RWPE1 (cell line): Measurements from ENCODE around the gene CXCL14.

Source experiments
- CTCF ChIA-PET: fragments of 350-600 bp; sonication (Branson Sonifier 250); formaldehyde crosslinking; extraction: SDS; loops from one replicate; lab custom pipeline; 2021; lab: Yijun Ruan, JAX
- POLR2A ChIA-PET: fragments of 400-600 bp; formaldehyde crosslinking; extraction: SDS; loops from one replicate; lab custom pipeline; 2020; ENCODE audit warnings: antibody characterized with exemption; ENCODE audit not compliant: low non-redundant PET; lab: Yijun Ruan, JAX
- DNase-seq: peaks from one replicate; pipeline ENCODE4 v3.0.0; 2012; ENCODE audit warnings: low spot score
- H3K27ac ChIP-seq: fragments of 450-650 bp; 2 replicates; pipeline ENCODE4 v1.5.1; 2017
- TF ChIP-seq, protein P1 (sequence below): fragments of 450-650 bp; conservative IDR thresholded peaks from 2 replicates; pipeline ENCODE4 v1.5.1; 2017; ENCODE audit warnings: low read depth, mild to moderate bottlenecking

CXCL14 gene

DNA sequence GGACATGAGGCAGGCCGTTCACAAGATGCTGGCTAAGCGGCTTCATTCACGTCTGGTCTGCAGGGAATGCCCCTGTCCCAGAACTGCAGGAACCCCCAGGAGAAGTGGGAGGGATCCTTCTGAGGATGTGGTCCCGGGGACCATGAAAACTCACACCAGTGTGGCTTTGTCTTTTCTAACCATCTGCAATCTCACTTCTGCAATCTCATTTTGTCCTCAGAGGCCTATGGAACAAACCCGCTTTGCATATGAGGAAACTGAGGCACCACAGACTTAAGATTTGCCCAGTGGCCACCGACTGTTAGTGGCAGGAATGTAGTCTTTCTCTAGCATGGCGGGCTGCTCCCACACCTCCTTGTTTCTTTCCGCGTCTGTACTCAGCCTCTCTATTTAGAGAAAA lies 6.9 kb downstream of the CXCL14 start:
- no peak for DNase-seq
- ChIA-PET POLR2A (no interaction called here), CTCF (interaction anchor here (1.1 kb wide), 1 partner anchor 83 kb away, joined by 5 read pairs; no protein-coding TSS in a partner anchor)
- H3K27ac ChIP-seq = no peak overlapping the region
- TF ChIP-seq, protein P1, sequence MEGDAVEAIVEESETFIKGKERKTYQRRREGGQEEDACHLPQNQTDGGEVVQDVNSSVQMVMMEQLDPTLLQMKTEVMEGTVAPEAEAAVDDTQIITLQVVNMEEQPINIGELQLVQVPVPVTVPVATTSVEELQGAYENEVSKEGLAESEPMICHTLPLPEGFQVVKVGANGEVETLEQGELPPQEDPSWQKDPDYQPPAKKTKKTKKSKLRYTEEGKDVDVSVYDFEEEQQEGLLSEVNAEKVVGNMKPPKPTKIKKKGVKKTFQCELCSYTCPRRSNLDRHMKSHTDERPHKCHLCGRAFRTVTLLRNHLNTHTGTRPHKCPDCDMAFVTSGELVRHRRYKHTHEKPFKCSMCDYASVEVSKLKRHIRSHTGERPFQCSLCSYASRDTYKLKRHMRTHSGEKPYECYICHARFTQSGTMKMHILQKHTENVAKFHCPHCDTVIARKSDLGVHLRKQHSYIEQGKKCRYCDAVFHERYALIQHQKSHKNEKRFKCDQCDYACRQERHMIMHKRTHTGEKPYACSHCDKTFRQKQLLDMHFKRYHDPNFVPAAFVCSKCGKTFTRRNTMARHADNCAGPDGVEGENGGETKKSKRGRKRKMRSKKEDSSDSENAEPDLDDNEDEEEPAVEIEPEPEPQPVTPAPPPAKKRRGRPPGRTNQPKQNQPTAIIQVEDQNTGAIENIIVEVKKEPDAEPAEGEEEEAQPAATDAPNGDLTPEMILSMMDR = no peak

DNA sequence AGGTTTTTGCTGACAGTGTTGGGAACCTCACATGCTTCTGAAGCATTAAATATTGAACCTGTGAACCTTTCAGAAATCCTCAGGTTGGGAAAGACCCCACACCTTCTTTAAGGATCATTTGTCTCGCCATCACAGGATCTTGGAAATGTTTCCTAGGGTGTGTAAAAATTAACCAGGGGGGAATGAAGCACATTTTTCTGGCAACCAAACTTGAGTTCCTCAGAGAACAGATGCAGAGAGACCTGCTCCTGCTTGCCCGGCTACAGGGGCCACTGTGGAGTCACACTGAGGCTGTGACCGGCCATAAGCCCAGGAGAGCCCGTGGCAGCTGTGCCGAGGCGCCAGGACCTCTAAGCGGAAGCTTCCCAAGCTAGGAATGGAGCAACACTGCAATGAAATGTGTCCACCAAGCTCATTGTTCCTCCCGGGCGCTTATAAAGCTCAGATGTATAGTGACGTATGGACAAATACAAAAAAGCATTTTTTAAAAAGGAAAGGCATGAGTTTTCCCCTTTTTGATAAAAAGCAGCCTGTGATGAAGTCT lies 7.7 kb downstream of the CXCL14 start:
- ChIA-PET CTCF (interaction anchor here (0.7 to 2.4 kb wide), 5 partner anchors 9 to 259 kb away, joined by 3 to 7 read pairs (median 3); no protein-coding TSS in a partner anchor), POLR2A (interaction anchor here (0.6 kb wide), 1 partner anchor 174 kb away, joined by 4 read pairs; no protein-coding TSS in a partner anchor)
- no peak for DNase-seq
- H3K27ac ChIP-seq = no peak overlapping the region
- TF ChIP-seq, protein P1 = no peak

DNA sequence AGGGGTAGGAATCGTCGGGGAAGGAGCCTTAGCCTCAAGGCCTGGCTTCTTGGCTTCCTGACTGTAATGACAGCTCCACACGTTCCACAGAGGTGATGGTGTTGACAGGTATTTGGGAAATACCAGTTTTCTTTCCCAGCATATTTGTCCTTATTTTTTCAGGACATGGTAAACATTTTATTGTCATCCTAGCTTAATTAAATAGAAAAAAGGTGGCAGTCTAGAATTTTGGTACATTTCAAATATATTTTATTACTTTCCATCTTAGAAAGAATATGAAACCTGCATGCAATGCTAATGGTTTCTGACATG lies 8.4 kb downstream of the CXCL14 start:
- POLR2A ChIA-PET = no interaction called here
- TF ChIP-seq, protein P1 = no peak
- no peak for DNase-seq
- CTCF ChIA-PET = interaction anchor here (0.7 to 2.4 kb wide), 11 partner anchors 8 to 386 kb away, joined by 3 to 8 read pairs (median 3); no protein-coding TSS in a partner anchor
- H3K27ac ChIP-seq = no peak overlapping the region

DNA sequence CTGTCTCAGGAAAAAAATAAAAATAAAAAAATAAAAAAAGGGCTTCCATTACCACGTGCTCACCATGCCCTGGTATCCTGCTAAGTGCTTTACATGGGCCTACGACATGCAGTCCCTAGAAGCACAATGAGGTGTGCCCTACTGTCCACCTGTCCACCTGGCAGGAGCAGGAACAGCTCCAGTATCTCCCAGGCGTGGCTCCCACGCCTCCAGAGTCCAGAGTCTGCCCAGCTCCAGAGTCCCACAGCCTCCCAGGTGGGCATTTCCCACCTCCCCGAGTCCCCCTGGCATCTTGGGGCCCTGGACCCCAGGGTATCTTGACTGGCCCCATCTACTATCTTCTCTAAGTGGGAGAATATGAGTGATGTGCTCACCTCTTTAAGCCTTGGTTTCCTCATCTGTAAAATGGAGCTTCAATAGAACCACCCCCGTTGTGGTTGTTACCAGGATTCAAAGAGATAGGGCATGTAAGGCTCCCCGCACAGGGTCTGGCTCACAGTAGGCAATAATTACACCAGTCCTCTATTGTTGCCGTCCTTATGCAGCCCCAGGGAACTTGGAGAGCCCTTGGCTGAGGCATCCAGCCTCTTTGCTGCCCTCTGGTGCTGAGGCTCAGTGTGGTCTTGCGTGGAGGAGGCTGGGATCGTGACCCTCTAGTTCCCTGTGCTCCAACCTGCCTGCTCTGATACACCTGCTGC lies 8.9 kb downstream of the CXCL14 start:
- DNase-seq = peak; percentile 55
- POLR2A ChIA-PET = no interaction called here
- CTCF ChIA-PET = interaction anchor here (0.7 to 2.4 kb wide), 13 partner anchors 8 to 386 kb away, joined by 3 to 8 read pairs (median 3); partner anchors contain the start of gene CXCL14
- H3K27ac ChIP-seq = no peak overlapping the region
- TF ChIP-seq, protein P1 = peak; percentile 54

DNA sequence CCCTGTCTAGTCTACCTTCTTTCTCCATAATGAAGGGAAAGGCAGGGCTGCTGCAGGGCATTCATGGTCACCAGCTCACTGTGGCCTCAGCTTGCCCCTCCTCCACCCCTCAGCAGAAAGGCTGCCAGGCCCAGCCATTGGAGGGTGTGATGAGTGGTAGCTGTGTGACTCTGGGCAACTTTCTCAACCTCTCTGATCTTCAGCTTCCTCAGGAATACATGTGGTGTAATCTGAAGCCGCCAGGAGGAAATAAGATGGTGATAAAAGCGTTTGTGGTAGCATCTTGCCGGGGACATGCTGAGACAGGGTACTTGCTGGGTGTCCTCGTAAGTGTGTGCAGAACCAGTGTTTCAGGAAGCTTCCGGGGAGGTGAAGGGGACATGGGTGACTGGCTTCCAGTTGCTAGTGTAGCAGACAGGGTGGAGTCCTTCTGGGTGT lies 9.8 kb downstream of the CXCL14 start:
- ChIA-PET POLR2A (no interaction called here), CTCF (interaction anchor here (0.8 to 2.4 kb wide), 6 partner anchors 10 to 259 kb away, joined by 3 to 8 read pairs (median 4); partner anchors contain the start of gene CXCL14)
- no peak for DNase-seq
- no peak overlapping the region for H3K27ac ChIP-seq
- TF ChIP-seq, protein P1 = no peak

DNA sequence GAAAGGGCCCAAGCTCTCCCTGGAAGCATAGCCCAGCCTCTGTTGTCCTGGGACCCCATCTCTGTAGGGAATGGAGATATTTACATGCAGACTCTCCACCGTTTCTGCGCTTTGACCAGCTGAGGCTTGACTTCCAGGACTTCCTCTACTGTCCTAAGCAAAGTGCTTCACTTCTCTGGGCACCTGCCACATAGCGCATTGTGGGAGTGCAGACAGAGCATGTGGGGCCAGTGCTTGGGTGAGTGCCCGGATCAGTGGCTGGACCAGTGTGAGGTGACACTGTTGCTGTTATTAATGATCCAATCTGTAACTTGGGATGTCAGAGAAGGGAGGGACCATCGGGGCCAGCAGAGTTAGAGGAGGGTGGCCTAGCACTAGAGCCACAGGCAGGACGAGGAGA lies 10.5 kb downstream of the CXCL14 start:
- TF ChIP-seq, protein P1 = no peak
- H3K27ac ChIP-seq = no peak overlapping the region
- POLR2A ChIA-PET = no interaction called here
- CTCF ChIA-PET = interaction anchor here (0.6 to 4.7 kb wide), 5 partner anchors 16 to 262 kb away, joined by 3 to 80 read pairs (median 5); no protein-coding TSS in a partner anchor
- DNase-seq = no peak
